HG03439 (cell line): ENCODE data around the gene GLRX2.
"Not testable (repeated sequence)": the region's sequence is repeated elsewhere in the genome, so short reads cannot be mapped to it uniquely, and the experiment has no call there.

Experiments
- ATAC-seq: cut with Tn5 transposase; IDR thresholded peaks from one replicate; pipeline ENCODE4 v1.9.1; 2021; ENCODE audit warnings: mild to moderate bottlenecking, moderate library complexity; ENCODE audit not compliant: unreplicated experiment

The GLRX2 gene

GRCh38 chr1:193104907-193105820, at the start of gene GLRX2:
TSS of gene GLRX2 (minus strand) at chr1:193105414. CDS start at chr1:193105382, 32 bp downstream.
- peak; percentile 93 for ATAC-seq

- no peak for ATAC-seq
Observed at GRCh38 chr1:193144999-193145398, 39.8 kb upstream of the GLRX2 start.

GRCh38 chr1:193144361-193144938, 39.2 kb upstream of the GLRX2 start:
- no peak for ATAC-seq

- no peak for ATAC-seq
Observed at GRCh38 chr1:193143285-193143684, 38.1 kb upstream of the GLRX2 start.

- no peak for ATAC-seq
Observed at GRCh38 chr1:193142409-193142808, 37.2 kb upstream of the GLRX2 start.

- ATAC-seq: no peak
Observed at GRCh38 chr1:193141804-193142203, 36.6 kb upstream of the GLRX2 start.

- ATAC-seq: no peak
Observed at GRCh38 chr1:193140254-193140653, 35.0 kb upstream of the GLRX2 start.

GRCh38 chr1:193131266-193131860, 26.1 kb upstream of the GLRX2 start:
- peak; percentile 69 for ATAC-seq

GRCh38 chr1:193125369-193125768, 20.2 kb upstream of the GLRX2 start:
- no peak for ATAC-seq

- no peak for ATAC-seq
Observed at GRCh38 chr1:193123751-193124150, 18.5 kb upstream of the GLRX2 start.

GRCh38 chr1:193121616-193122593, 16.7 kb upstream of the GLRX2 start, which contains the start of gene CDC73:
TSS of gene CDC73 (plus strand) at chr1:193122031. CDS start at chr1:193122201, 170 bp downstream.
- ATAC-seq: peak; percentile 95

- no peak for ATAC-seq
Observed at GRCh38 chr1:193120604-193121166, 15.5 kb upstream of the GLRX2 start.

- no peak for ATAC-seq
Observed at GRCh38 chr1:193118803-193119730, 13.9 kb upstream of the GLRX2 start.

GRCh38 chr1:193118194-193118593, 13.0 kb upstream of the GLRX2 start:
- ATAC-seq: no peak

GRCh38 chr1:193117167-193117566, 12.0 kb upstream of the GLRX2 start:
- not testable (repeated sequence) for ATAC-seq

GRCh38 chr1:193115629-193116227, 10.5 kb upstream of the GLRX2 start:
- ATAC-seq: no peak

GRCh38 chr1:193114485-193115095, 9.4 kb upstream of the GLRX2 start:
- ATAC-seq: no peak

GRCh38 chr1:193113992-193114332, 8.7 kb upstream of the GLRX2 start:
- ATAC-seq: no peak
